Effector memory CD8-positive, alpha-beta T cell (primary cell): ENCODE results near the gene GAS2L3.

Experiments used
- ATAC-seq: fragments of 150-1000 bp; cut with Tn5 transposase; replicated peaks from 2 replicates; pipeline ENCODE4 v1.10.0; 2021; ENCODE audit warnings: mild to moderate bottlenecking, moderate library complexity
- DNase-seq, 3 experiments: peaks; one replicate each; pipeline ENCODE4 v3.0.0; 2021
- H3K27ac Mint-ChIP-seq, 2 donors: one replicate each; pipeline ENCODE4 v1.8.0; 2022; ENCODE audit warnings: mild to moderate bottlenecking in 2 of 2, mixed read lengths in 2 of 2, moderate library complexity in 2 of 2
- H3K27me3 Mint-ChIP-seq, 2 donors: one replicate each; pipeline ENCODE4 v1.8.0; 2022; ENCODE audit warnings: mixed read lengths in 2 of 2
- H3K36me3 Mint-ChIP-seq: one replicate; pipeline ENCODE4 v1.8.0; 2022; ENCODE audit warnings: mild to moderate bottlenecking, moderate library complexity, mixed read lengths; ENCODE audit not compliant: insufficient read depth
- H3K4me1 Mint-ChIP-seq, 2 donors: one replicate each; pipeline ENCODE4 v1.8.0; 2022; ENCODE audit warnings: low read depth in 2 of 2, mixed read lengths in 2 of 2
- H3K4me3 Mint-ChIP-seq, 2 donors: one replicate each; pipeline ENCODE4 v1.8.0; 2022; ENCODE audit warnings: mild to moderate bottlenecking in 2 of 2, mixed read lengths in 2 of 2, moderate library complexity in 2 of 2
- H3K9me3 Mint-ChIP-seq, 2 donors: one replicate each; pipeline ENCODE4 v1.8.0; 2022; ENCODE audit warnings: mixed read lengths in 2 of 2
- total RNA-seq, 9 experiments: gene quantifications; one replicate each; lab custom pipeline; 2026; lab: John Stamatoyannopoulos, UW

The GAS2L3 gene
- 0 to 2.2 (median 0.18) reads per million in 9 experiments for total RNA-seq

DNA sequence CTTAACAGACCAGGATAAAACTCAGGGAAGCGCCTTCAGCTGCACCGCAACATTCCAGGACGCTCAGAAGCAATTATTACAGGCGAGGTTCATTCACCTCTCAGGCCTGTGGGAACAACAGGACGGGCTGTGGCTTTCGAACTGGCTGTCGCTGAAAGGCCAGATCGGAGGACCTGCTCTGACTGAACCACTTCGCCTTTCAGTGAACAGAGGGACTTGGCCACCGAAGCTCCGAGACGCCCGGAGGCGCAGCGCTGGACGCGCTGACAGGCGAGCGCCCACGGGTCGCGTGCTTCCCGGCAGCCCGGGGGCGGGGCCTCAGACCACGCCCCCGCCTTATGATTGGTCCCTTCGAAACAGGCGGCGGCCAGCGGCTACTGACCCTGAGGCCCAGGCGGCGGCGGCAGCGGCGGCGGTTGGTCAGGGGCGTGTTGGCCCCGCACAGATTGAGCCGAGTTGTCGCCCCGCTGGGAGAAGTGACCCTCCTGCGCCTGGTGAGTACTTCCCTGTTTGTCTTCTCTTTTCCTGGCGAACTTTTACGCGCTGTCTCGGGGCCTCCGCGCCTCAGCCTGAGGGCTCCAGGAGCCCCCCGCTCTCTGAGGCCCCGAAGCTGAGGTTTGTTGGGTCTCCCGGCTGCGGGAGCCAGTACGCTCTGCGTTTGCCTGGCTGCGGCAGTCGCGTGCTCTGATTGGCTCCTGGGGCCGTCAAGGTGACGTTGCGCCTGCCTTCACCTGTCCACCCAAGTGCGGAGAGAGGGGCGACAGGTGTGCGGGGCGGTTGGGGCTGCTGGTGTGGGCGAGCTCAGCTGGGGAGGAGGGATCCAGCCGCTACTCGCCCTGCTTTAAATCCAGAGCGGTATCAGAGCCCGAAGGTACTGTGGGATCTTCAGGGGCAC is at the start of gene GAS2L3:
TSS of gene GAS2L3 (plus strand) at position 393 of the 895 bp plus-strand sequence. CDS start 21,221 bp downstream, outside the sequence.
- Mint-ChIP-seq H3K36me3 (peaks cover 3% of the 10 kb centered on the region), H3K27me3 (peaks cover 25 to 28% of the 10 kb centered on the region in 2 donors), H3K9me3 (no peaks in the 10 kb centered on the region), H3K4me1 (peaks cover 7 to 9% of the 10 kb centered on the region in 2 donors), H3K27ac (peak within 1 kb of the TSS; percentile 64 to 72), H3K4me3 (peak within 1 kb of the TSS; percentile 85 to 90)
- ATAC-seq (peak; percentile 84), DNase-seq (peak; percentile 5 to 24 (median 7))

DNA sequence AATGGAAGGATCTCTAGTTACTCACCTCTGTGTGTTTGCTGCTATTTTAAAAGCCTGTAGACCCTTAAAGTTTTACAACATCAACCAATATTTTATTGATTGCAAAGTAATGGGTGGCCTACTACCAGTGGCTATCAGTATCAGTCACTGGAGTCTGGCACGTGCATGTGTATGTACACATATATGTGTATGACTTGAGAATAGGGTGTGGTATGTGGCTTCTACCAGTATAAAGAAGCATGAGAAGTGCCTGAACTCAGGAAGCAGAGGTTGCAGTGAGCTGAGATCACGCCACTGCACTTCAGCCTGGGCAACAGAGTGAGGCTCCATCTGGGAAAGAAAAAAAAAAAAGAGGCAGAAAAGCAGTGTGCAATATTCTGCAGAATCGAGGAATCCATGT is 45.5 kb upstream of the GAS2L3 start:
- H3K4me3 Mint-ChIP-seq: no peak overlapping the region
- ATAC-seq (no peak), DNase-seq (no peak)
- H3K9me3 Mint-ChIP-seq: peaks cover 3 to 7% of the 10 kb centered on the region in 2 donors
- no peaks in the 10 kb centered on the region for H3K36me3 Mint-ChIP-seq
- no peaks in the 10 kb centered on the region for H3K4me1 Mint-ChIP-seq
- H3K27me3 Mint-ChIP-seq: peaks cover 7 to 8% of the 10 kb centered on the region in 2 donors
- no peak overlapping the region for H3K27ac Mint-ChIP-seq

DNA sequence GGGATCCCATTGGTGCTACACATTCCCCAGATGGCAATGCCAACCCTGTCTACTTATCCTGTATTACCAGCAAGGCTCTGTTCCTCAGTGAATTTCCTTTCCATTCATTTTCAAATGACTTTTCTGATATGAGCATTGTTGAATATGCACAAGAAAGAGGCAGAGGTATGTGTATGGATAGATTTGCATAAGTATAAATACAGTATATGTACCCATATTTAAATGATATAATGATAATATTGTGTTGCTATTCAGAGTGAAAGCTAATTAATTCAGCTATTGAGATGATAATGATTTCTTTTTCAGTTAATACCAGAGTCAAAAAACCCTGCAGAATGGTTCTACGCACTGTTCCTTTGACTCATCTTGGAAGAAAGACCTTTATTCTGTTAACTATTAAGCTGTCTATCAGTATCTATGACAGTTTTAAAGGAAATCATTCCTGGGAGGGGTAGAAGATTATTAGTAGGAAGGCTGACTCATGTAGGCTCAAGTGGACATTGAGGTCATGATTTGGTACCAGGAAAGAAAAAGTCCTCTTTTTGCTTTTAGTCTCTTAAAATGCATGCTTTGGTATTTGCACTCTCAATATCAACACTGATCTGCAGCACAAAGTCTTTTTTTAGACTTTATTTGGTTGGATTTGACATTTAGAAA is 44.9 kb upstream of the GAS2L3 start:
- H3K36me3 Mint-ChIP-seq: no peaks in the 10 kb centered on the region
- H3K4me1 Mint-ChIP-seq: no peaks in the 10 kb centered on the region
- DNase-seq: no peak
- ATAC-seq: no peak
- peaks cover 7 to 8% of the 10 kb centered on the region in 2 donors for H3K27me3 Mint-ChIP-seq
- H3K27ac Mint-ChIP-seq: no peak overlapping the region
- no peak overlapping the region for H3K4me3 Mint-ChIP-seq
- peaks cover 3 to 7% of the 10 kb centered on the region in 2 donors for H3K9me3 Mint-ChIP-seq

DNA sequence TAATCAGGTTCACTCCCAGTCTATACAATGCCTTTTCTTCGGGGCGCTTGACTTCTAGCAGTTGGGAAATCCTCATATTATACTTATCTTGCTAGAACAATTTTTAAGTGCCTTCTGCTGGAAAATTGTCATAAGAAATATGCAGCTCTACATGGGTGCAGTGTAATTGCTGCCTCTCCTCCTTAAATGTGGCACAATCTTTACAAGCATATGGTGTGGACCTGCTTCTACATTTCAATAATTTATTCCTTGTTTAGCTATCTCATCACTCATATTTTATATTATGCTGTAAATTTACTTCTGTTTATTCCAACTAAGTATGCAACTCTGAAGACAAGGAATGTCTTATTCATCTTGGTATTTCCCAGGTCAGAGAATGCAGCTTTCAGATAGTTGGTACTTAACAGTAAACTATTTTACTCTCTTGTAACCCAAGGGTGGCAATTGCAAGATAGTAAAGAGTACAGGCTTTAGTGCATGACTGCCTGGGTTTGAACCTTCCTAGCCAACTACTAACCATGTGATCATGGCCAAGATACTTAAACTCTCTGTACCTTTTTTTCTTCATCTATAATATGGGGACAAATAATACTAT is 43.6 kb upstream of the GAS2L3 start:
- peaks cover 7 to 8% of the 10 kb centered on the region in 2 donors for H3K27me3 Mint-ChIP-seq
- DNase-seq (no peak), ATAC-seq (no peak)
- no peak overlapping the region for H3K27ac Mint-ChIP-seq
- H3K4me1 Mint-ChIP-seq: no peaks in the 10 kb centered on the region
- H3K9me3 Mint-ChIP-seq: peaks cover 3 to 7% of the 10 kb centered on the region in 2 donors
- H3K36me3 Mint-ChIP-seq: no peaks in the 10 kb centered on the region
- no peak overlapping the region for H3K4me3 Mint-ChIP-seq

DNA sequence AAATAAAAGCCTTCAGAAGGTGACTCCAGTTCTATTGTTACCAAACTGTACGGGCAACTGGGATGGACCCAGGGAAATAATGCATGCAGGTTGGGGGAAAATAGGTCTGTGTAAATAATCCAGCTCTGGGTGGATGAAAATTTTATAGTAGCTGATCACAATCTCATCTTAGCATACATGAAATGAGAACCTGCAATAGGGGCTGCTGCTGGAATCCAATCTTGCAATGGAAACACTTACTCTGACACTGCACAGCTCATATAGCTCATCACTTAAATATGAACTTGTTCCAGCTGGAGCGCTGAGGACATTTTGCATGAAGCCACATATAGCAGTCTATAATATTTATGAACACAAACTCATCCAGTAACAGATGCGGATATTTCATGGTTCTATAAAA is 40.1 kb upstream of the GAS2L3 start:
- H3K27me3 Mint-ChIP-seq: peaks cover 7 to 8% of the 10 kb centered on the region in 2 donors
- peaks cover 3 to 7% of the 10 kb centered on the region in 2 donors for H3K9me3 Mint-ChIP-seq
- no peak overlapping the region for H3K27ac Mint-ChIP-seq
- DNase-seq (no peak), ATAC-seq (no peak)
- no peaks in the 10 kb centered on the region for H3K36me3 Mint-ChIP-seq
- H3K4me3 Mint-ChIP-seq: no peak overlapping the region
- no peaks in the 10 kb centered on the region for H3K4me1 Mint-ChIP-seq

DNA sequence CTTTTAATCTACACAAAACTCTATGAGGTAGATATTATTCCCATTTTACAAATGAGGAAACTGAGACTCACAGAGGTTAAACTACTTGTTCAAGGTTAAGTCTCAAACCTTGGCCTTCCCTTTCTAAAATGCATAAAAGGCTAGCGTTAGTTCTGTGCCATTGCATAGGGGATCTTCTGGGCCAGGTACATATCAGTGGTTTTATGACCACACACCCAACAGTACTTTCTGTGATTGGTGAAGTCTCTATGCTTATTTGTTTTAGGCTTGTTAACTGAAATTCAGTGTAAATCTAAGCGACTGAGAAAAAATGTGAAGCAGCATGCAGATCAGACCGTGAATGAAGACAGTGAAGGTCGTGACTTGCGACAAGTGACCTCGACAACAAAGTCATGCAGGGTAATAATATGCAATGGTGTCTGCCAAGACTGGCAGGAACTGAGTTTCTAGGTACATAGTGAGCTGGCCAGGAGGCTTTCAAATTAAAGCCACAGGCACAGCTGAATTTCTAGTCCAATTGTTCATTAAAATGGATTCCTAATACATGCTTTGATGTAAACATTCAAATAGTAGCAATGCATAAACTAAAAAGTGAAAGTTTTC is 38.8 kb upstream of the GAS2L3 start:
- no peaks in the 10 kb centered on the region for H3K36me3 Mint-ChIP-seq
- no peak overlapping the region for H3K27ac Mint-ChIP-seq
- H3K9me3 Mint-ChIP-seq: peaks cover 0 to 7% of the 10 kb centered on the region in 2 donors
- DNase-seq: no peak
- peaks cover 1 to 8% of the 10 kb centered on the region in 2 donors for H3K27me3 Mint-ChIP-seq
- H3K4me3 Mint-ChIP-seq: no peak overlapping the region
- ATAC-seq: no peak
- H3K4me1 Mint-ChIP-seq: no peaks in the 10 kb centered on the region

DNA sequence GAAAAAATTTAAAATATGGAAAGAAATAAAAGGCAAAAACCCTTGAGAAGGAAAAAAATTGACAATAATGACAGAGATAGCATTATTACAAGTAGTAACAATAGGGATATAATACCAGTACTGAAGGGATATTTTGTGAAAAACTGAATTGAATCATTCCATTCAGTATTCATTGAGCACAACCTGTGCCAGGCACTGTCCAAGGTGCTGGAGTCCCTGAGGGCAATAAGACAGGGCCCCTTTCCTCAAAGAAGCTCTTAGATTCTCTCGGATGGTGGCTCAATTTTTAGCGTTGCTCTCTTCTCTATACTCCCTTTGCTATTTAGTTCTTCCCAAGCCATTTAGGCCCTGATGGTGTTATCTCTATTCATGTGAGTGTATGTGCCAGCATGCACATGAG is 34.3 kb upstream of the GAS2L3 start:
- Mint-ChIP-seq H3K36me3 (no peaks in the 10 kb centered on the region), H3K4me3 (no peak overlapping the region), H3K27ac (no peak overlapping the region), H3K9me3 (no peaks in the 10 kb centered on the region), H3K27me3 (peaks cover 0 to 6% of the 10 kb centered on the region in 2 donors), H3K4me1 (no peaks in the 10 kb centered on the region)
- DNase-seq (no peak), ATAC-seq (no peak)

DNA sequence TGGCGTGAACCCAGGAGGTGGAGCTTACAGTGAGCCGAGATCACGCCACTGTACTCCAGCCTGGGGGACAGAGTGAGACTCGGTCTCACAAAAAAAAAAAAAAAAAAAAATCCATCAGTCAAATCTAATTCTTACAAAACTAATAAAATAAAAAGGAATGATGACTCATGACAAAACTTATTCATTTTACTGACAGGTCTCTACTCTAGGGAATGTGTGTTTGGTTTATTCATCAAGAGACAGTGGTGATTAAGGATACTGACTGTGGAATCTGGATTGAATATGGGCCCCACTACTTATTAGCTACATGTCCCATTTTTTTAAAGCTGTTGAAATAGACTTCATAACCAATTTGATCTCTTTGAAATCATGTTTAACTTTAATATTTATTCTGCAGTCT is 29.3 kb upstream of the GAS2L3 start:
- no peaks in the 10 kb centered on the region for H3K4me1 Mint-ChIP-seq
- H3K4me3 Mint-ChIP-seq: no peak overlapping the region
- H3K27ac Mint-ChIP-seq: no peak overlapping the region
- no peak for ATAC-seq
- no peaks in the 10 kb centered on the region for H3K36me3 Mint-ChIP-seq
- H3K27me3 Mint-ChIP-seq: peaks cover 0 to 6% of the 10 kb centered on the region in 2 donors
- H3K9me3 Mint-ChIP-seq: peaks cover 0 to 6% of the 10 kb centered on the region in 2 donors
- no peak for DNase-seq

DNA sequence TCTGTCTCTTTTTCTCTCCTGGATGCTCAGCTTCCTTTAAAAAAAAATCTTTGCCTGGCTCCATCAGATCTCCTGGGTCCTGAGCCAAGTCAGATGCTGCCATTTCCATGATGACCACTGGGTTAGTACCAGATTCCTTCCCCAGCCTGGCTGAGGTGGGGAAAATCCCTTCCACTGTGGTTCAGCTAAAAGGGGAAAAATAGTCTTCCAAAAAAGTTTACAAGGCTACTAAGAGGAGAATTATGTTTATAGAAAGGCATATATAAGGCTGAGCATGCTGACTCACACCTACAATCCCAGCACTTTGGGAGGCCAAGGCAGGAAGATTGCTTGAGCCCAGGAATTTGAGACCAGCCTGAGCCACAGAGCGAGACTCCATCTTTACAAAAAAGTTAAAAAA is 28.4 kb upstream of the GAS2L3 start:
- Mint-ChIP-seq H3K36me3 (no peaks in the 10 kb centered on the region), H3K27me3 (peaks cover 0 to 6% of the 10 kb centered on the region in 2 donors), H3K27ac (no peak overlapping the region), H3K4me3 (no peak overlapping the region), H3K9me3 (peaks cover 0 to 6% of the 10 kb centered on the region in 2 donors), H3K4me1 (no peaks in the 10 kb centered on the region)
- DNase-seq: no peak
- no peak for ATAC-seq

DNA sequence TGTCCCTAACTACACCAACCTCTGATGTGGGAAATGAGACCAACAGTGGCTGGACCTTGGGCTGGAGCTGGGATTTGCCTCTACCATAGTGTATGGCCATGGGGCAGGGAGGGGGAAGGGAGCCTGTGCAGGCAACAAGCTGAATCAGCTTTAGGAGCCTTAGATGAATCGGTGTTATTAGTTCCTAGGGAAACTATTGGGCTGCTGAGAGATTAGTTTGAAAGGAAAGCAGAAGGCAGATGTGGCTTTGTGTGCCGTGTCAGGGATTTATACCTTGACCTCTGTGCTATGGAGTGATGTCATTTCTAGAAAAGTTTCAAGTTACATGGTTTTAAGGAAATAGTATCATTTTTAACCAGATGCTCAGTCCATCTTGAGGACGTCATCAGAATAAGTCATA is 19.5 kb upstream of the GAS2L3 start:
- ATAC-seq (no peak), DNase-seq (no peak)
- no peak overlapping the region for H3K27ac Mint-ChIP-seq
- H3K4me3 Mint-ChIP-seq: no peak overlapping the region
- no peaks in the 10 kb centered on the region for H3K4me1 Mint-ChIP-seq
- H3K36me3 Mint-ChIP-seq: no peaks in the 10 kb centered on the region
- H3K27me3 Mint-ChIP-seq: no peaks in the 10 kb centered on the region
- H3K9me3 Mint-ChIP-seq: no peaks in the 10 kb centered on the region

DNA sequence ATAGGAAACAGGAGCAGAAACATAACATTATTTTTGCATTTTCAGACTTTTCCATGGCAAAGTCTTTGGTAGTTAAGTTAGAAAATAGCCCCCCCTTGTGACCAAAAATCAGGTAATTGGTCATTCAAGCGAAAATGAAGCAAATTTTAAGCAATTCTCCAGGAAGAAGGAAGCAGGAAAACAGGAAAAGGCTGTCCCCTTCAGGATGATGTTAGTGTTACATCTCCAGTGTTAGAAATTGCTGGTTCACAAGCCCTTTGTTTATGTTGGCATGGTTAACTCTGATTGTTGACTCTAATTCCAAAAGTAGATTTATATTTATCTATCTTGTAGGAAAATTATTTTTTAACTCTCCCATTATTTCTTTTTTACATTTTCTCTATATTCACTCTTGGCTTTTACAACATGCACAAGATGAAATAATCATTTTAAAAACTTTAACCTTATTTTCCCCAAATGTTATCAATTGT is 18.8 kb upstream of the GAS2L3 start:
- H3K36me3 Mint-ChIP-seq: no peaks in the 10 kb centered on the region
- DNase-seq: no peak
- no peak overlapping the region for H3K27ac Mint-ChIP-seq

DNA sequence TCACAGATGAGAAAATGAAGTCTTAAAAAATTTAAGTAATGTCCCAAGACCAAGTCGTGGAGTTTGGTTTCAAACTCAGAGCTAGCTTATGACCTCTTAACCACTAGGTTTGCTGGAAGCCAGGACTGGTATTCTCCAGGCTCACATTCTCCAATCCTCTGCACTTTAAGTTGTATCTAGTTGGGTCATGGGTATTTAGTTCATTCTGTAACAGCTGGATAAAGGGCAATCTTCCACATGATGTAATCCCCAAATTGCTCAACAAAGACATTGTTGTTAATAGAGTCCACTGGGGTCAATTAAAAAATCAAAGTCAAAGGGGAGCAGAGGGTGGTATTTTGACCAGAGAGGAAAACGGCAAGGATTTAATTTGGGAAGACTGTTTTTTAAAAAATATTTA is 17.8 kb upstream of the GAS2L3 start:
- DNase-seq (no peak), ATAC-seq (no peak)
- Mint-ChIP-seq H3K36me3 (no peaks in the 10 kb centered on the region), H3K9me3 (no peaks in the 10 kb centered on the region), H3K4me3 (no peak overlapping the region), H3K27ac (no peak overlapping the region), H3K4me1 (no peaks in the 10 kb centered on the region), H3K27me3 (peaks cover 0 to 6% of the 10 kb centered on the region in 2 donors)

More for the DNA sequence above, 18.8 kb upstream of the GAS2L3 start:
- Mint-ChIP-seq H3K4me1 (no peaks in the 10 kb centered on the region), H3K4me3 (no peak overlapping the region), H3K9me3 (no peaks in the 10 kb centered on the region), H3K27me3 (no peaks in the 10 kb centered on the region)
- ATAC-seq: no peak

DNA sequence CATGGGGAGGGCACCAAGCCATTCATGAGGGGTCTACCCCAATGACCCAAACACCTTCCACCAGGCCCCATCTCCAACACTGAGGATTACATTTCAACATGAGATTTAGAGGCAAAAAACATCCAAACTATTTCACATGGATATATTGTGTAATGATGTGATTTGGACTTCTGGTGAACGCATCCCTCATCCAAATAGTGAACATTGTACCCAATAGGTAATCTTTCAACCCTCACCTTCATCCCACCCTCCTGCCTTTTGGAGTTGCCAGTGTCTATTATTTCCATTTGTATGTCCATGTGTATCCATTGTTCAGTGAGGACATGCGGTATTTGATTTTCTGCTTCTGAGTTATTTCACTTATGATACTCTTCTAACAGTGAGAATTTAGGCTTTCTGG is 16.1 kb upstream of the GAS2L3 start:
- Mint-ChIP-seq H3K4me3 (no peak overlapping the region), H3K9me3 (no peaks in the 10 kb centered on the region), H3K27me3 (peaks cover 0 to 8% of the 10 kb centered on the region in 2 donors), H3K27ac (no peak overlapping the region), H3K4me1 (no peaks in the 10 kb centered on the region), H3K36me3 (no peaks in the 10 kb centered on the region)
- DNase-seq (no peak), ATAC-seq (no peak)
